Adrenal gland (tissue), 5 donors: Measurements from ENCODE around the gene SLC38A5.

Source experiments
- POLR2A ChIP-seq, 2 donors: fragments of 450-650 bp; IDR thresholded peaks; one replicate each; pipeline ENCODE4 v1.6.1; 2017; ENCODE audit warnings: antibody characterized with exemption in 2 of 2, mild to moderate bottlenecking in 2 of 2, moderate library complexity in 1 of 2
- TF ChIP-seq, protein P1 (sequence below), 6 experiments: fragments of 450-650 bp in 4 of 6; fragments of 200-600 bp in 2 of 6; sonication (generic) in 1 of 6; IDR thresholded peaks; 1 replicate in 5 of 6; 2 replicates in 1 of 6; pipeline versions ENCODE4 v1.5.1 to v1.8.0; 2016 to 2021; ENCODE audit warnings: antibody characterized with exemption in 6 of 6, mild to moderate bottlenecking in 2 of 6, moderate library complexity in 1 of 6
- donor health status: DM: no; HTN: no; CAD: no.

DNA sequence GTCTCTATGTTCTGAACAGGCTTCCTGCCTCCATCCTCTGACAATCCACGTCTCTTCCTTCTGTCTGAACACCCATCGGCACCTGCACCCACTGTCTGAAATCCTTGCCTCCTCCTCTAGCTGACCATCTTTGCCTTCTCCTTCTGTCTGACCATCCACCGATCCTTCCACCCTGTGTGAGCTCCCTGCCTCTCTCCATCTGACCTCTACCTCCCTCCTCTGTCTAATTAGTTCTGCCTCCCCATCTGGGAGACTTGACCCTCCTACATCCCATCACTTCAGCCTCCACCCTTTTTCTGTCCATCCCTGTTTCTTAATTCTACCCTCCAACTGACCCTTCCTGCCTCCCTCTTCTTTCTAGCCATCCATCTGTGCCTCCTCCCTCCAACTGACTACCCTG, 10.0 kb downstream of the SLC38A5 start:
- TF ChIP-seq, protein P1, sequence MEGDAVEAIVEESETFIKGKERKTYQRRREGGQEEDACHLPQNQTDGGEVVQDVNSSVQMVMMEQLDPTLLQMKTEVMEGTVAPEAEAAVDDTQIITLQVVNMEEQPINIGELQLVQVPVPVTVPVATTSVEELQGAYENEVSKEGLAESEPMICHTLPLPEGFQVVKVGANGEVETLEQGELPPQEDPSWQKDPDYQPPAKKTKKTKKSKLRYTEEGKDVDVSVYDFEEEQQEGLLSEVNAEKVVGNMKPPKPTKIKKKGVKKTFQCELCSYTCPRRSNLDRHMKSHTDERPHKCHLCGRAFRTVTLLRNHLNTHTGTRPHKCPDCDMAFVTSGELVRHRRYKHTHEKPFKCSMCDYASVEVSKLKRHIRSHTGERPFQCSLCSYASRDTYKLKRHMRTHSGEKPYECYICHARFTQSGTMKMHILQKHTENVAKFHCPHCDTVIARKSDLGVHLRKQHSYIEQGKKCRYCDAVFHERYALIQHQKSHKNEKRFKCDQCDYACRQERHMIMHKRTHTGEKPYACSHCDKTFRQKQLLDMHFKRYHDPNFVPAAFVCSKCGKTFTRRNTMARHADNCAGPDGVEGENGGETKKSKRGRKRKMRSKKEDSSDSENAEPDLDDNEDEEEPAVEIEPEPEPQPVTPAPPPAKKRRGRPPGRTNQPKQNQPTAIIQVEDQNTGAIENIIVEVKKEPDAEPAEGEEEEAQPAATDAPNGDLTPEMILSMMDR (IDR thresholded peaks at IDR 0.05), result no peak
- TF ChIP-seq POLR2A (IDR thresholded peaks at IDR 0.05), result no peak
